Measurements from ENCODE around the gene PPP1CA.

PPP1CA gene

GRCh38 chr11:67372993-67373647 lies 28.5 kb downstream of the PPP1CA start, which contains the start of gene CLCF1:
TSS of gene CLCF1 (minus strand) at chr11:67373598. CDS start at chr11:67373539, 59 bp downstream.
- TF ChIP-seq CTCF (conservative IDR thresholded peaks at IDR 0.05; ENCODE audit: low read depth, low read length), result no peak
- peak within 1 kb of the TSS; percentile 57 for H3K4me3 ChIP-seq (ENCODE audit: low read length)
- no peak for DNase-seq (ENCODE audit: low read depth)

GRCh38 chr11:67372321-67372992 lies 29.2 kb downstream of the PPP1CA start:
- no peak for TF ChIP-seq CTCF (conservative IDR thresholded peaks at IDR 0.05; ENCODE audit: low read depth, low read length)
- DNase-seq (ENCODE audit: low read depth), result no peak

GRCh38 chr11:67371911-67372320 lies 29.7 kb downstream of the PPP1CA start:
- DNase-seq (ENCODE audit: low read depth), result no peak
- H3K4me3 ChIP-seq (ENCODE audit: low read length), result peak overlapping the region; percentile 38
- TF ChIP-seq CTCF (conservative IDR thresholded peaks at IDR 0.05; ENCODE audit: low read depth, low read length), result no peak

More at GRCh38 chr11:67372321-67372992, 29.2 kb downstream of the PPP1CA start:
- H3K4me3 ChIP-seq (ENCODE audit: low read length), result peak overlapping the region; percentile 57

GRCh38 chr11:67371189-67371910 lies 30.3 kb downstream of the PPP1CA start:
- peak overlapping the region; percentile 38 for H3K4me3 ChIP-seq (ENCODE audit: low read length)
- DNase-seq (ENCODE audit: low read depth), result no peak
- peak; percentile 64 for TF ChIP-seq CTCF (conservative IDR thresholded peaks at IDR 0.05; ENCODE audit: low read depth, low read length)

GRCh38 chr11:67370351-67371076 lies 31.1 kb downstream of the PPP1CA start:
- H3K4me3 ChIP-seq (ENCODE audit: low read length), result no peak overlapping the region
- no peak for DNase-seq (ENCODE audit: low read depth)
- TF ChIP-seq CTCF (conservative IDR thresholded peaks at IDR 0.05; ENCODE audit: low read depth, low read length), result no peak

- H3K4me3 ChIP-seq (ENCODE audit: low read length), result no peak overlapping the region
- DNase-seq (ENCODE audit: low read depth), result no peak
- TF ChIP-seq CTCF (conservative IDR thresholded peaks at IDR 0.05; ENCODE audit: low read depth, low read length), result no peak
Measured at GRCh38 chr11:67369801-67370284, 31.8 kb downstream of the PPP1CA start.
